OCI-LY1 (cell line): Measurements from ENCODE around the gene BMP8A.

Source experiments
- EZH2 ChIP-seq: fragments of 200-600 bp; sonication (generic), shearing (Covaris generic); IDR thresholded peaks from 2 replicates; pipeline ENCODE4 v1.8.0; 2017; ENCODE audit warnings: borderline replicate concordance, mixed run types, mild to moderate bottlenecking, antibody characterized with exemption, low read length, moderate library complexity, mixed read lengths
- TF ChIP-seq, protein P1 (sequence below): fragments of 200-600 bp; sonication (generic), shearing (Covaris generic); IDR thresholded peaks from 2 replicates; pipeline ENCODE4 v1.5.1; 2017; ENCODE audit warnings: mild to moderate bottlenecking, antibody characterized with exemption, low read length, moderate library complexity, mixed read lengths

DNA sequence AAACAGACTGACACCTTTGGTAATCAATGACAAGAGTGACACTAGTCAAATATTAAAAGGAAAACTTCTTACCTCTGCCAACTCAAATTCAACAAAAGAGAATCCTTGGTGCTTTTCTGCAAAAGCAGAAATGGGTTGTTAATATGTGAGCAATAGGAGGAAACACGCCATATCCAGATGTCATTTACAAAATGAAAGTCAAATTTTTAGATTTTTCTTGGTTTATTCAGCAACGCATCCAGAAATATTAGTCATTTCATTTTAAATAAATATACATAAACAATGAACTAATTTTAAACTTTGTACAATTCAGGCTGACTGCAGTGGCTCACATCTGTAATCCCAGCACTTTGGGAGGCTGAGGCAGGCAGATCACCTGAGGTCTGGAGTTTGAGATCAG is 62.8 kb downstream of the BMP8A start:
- TF ChIP-seq, protein P1, sequence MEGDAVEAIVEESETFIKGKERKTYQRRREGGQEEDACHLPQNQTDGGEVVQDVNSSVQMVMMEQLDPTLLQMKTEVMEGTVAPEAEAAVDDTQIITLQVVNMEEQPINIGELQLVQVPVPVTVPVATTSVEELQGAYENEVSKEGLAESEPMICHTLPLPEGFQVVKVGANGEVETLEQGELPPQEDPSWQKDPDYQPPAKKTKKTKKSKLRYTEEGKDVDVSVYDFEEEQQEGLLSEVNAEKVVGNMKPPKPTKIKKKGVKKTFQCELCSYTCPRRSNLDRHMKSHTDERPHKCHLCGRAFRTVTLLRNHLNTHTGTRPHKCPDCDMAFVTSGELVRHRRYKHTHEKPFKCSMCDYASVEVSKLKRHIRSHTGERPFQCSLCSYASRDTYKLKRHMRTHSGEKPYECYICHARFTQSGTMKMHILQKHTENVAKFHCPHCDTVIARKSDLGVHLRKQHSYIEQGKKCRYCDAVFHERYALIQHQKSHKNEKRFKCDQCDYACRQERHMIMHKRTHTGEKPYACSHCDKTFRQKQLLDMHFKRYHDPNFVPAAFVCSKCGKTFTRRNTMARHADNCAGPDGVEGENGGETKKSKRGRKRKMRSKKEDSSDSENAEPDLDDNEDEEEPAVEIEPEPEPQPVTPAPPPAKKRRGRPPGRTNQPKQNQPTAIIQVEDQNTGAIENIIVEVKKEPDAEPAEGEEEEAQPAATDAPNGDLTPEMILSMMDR, result no peak
- TF ChIP-seq EZH2, result no peak
